NCI-H345 treated with DMSO at 0.1 percent for 48 hours (cell line): ENCODE results near the gene RALGAPB.

Experiments
- DNase-seq: peaks from one replicate; lab custom pipeline; 2025; ENCODE audit not compliant: unreplicated experiment; lab: John Stamatoyannopoulos, UW

Gene RALGAPB

DNA sequence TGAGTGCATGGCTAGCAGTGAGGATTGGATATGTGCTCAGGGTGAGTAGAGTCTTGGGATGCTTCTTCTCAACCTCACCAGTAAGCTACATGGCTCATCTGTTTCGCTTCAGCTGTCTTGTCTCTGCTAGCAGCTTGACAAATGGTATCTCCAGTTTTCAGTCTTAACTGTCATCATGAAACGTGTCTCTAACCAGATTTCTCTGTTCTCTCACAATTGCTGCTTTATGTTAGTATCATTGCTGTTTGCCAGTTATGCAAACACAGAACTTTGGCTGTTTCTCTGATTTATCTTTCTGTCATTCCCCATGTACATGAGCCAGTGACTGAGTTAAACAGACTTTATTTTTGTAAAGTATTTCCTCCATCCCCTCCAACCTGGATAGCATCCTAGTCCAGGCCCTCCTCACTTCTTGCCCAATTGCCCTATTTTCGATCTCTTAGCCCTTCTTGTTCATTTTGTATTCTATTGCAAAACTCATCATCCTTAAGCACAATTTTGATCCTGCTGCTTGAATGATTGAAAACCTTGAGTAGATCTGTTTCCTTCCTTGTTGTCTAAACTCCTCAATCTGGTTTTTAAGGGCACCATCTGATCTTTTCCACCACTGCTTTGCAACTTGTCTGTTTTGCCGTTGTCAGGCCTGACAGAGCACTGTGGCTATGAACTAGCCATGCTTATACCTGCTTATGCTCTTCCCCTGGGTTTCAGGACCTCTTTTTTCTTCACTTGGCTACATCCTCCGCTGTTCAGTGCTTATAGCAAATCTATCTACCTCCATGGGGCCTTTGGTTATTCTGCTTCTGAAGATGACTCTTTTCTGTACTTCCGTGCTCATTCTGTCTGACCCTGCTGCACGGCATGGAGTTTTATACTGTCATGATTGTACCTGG, 70.6 kb downstream of the RALGAPB start:
- DNase-seq, result no peak

- DNase-seq, result no peak
Observed at GRCh38 chr20:38545771-38546170, 73.1 kb downstream of the RALGAPB start.

DNA sequence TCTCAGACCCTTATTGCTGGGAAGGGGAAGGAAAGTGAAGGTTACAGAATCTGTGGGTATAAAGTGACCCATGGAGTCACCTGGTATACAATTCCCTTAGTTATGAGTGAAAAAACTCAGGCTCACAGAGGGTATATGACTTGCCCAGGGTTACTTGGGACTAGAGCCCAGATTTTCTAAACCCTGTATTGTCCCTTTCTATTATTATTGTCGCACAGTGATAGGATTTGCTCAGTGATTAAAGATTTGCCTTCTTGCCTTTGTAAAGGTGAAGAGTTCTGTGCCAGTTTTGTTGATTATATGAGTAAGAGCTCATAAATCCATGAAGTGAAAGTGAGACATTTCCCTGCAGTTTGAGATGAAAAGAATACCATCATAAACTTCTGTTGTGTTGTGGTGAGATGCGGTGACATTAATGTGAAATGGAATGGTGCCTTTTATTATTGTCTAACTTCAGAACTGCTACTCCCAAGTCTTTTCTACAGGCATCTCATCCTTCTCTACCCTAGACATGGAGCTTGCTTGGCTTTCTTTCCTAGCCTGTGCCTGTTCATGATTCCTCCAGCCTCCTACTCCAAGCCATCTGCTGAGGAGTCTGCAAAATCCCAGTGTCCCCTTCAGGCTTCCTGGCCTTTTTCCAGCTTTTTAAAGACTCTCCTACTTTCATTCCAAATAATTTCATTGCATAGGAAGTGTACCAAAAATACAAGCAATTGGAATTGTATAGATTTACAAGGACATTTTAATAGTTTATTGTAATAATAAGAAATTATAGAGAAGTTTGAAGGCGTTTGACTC, 74.8 kb downstream of the RALGAPB start:
- DNase-seq, result no peak

GRCh38 chr20:38548356-38549083, 75.9 kb downstream of the RALGAPB start:
- DNase-seq, result no peak

DNA sequence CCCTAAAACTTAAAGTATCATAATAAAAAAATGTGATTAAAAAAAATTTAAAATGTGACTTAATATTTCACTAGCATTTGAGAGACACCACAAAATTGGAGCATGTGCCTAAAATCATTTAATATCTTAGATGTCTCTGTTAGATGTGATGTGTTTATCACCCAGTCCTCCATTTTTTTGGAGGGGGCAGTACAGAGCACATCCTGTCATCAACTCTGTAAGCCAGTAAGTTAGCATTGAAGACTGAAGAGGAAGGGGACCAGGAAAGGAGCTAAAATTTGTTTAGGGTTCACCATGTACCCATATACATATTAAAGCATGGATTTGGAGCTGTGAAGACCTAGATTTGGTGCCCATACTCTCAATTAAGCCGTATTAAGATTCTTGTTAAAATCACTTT, 77.6 kb downstream of the RALGAPB start:
- DNase-seq, result no peak

- no peak for DNase-seq
Observed at GRCh38 chr20:38551056-38551626, 78.5 kb downstream of the RALGAPB start.

DNA sequence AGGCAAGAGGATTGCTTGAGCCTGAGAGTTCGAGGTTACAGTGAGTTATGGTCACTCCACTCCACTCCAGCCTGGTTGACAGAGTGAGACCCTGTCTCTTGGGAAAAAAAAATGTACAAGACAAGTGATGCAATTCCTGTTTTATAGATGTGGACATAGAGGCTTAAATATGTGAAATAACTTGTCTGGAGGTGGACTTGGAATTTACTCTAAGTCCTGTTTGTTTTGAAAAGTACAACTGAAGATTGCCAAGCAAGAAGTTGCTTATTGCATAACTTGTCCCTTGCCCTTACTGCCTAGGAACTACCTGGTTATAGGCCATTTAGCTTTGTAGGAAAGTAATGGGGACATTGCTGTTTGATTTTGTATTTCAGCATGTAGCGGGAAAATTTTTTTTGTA, 82.3 kb downstream of the RALGAPB start:
- DNase-seq, result no peak

- DNase-seq, result no peak
Observed at GRCh38 chr20:38555395-38555794, 82.8 kb downstream of the RALGAPB start.

DNA sequence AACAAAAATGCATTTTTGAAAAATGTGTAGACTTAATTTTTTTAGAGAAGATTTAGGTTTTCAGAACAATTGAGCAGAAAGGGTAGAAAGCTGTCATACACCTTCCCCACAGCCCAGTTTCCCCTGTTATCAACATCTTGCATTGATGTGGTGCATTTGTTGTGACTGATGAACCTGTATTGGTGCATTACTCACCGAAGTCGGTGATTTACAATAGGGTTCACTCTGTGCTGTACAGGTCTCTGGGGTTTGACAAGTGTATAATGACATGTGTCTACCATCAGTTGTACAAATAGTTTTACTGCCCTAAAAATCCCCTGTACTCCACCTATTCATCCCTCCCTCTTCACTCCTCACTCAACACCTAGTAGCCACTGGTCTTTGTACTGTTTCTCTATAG, 84.5 kb downstream of the RALGAPB start:
- DNase-seq, result no peak

DNA sequence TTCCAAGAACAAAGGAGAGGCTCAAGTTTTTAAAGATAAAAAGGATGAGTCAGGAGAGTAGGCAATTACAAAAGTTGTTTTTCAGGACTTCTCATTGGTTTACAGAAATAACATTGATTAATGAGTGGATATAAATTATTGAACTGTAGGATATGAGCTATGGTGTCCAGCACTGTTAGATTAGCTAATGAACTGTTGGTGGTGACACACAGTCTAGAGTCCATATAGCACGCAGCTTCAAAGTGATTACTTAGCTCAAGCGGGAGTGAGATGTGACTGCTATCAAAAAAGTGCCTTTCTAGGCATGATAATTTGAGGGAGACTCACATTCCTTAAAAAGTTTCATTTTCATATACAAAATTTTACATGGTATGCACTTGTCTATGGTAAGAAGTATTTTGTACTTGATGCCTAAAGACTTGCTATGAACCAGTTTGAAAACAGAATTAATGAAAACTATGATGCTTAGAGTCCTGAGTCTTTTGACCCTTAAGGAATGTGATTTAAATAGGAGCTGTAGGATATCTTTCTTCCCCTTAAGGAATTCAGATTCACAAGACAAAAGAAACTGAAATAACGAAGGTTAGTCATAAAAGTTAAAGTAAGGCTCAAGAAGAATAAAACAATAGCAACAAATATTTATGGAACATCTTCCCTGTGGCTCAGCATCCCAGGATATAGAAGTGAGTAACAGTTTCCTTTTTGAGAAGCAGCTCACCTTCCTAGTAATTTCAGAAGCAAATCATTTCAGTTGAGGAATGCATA, 86.1 kb downstream of the RALGAPB start:
- no peak for DNase-seq

- no peak for DNase-seq
Observed at GRCh38 chr20:38559764-38560163, 87.1 kb downstream of the RALGAPB start.

DNA sequence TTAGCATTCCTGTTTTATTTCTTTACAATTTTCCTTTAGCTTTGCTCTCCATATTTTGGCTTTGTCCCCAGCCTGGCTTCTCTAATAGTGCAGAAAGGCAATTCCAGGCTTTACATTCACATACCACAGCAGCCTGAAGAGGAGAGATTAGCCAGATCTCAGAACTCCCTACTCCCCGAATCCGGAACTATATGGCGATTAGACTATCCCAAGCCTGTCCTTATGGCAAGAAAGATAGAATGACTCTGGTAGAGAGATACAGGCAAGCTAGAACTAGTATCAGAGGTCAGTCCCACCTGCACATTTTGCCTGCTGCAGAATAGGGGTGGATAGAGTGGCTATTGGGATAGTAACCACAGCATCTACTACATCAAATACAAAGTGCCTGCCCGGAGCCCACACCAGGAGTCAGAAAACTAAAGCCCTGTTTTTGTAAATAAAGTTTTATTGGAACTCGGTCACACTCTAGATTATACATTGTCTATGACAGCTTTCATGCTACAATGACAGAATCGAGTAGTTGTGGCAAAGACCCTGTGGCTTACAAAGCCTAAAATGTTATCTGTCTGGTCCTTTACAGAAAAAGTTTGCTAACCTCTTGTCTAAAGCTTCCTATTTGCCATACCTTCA, 91.3 kb downstream of the RALGAPB start:
- DNase-seq, result no peak

GRCh38 chr20:38564680-38565079, 92.0 kb downstream of the RALGAPB start:
- DNase-seq, result no peak

DNA sequence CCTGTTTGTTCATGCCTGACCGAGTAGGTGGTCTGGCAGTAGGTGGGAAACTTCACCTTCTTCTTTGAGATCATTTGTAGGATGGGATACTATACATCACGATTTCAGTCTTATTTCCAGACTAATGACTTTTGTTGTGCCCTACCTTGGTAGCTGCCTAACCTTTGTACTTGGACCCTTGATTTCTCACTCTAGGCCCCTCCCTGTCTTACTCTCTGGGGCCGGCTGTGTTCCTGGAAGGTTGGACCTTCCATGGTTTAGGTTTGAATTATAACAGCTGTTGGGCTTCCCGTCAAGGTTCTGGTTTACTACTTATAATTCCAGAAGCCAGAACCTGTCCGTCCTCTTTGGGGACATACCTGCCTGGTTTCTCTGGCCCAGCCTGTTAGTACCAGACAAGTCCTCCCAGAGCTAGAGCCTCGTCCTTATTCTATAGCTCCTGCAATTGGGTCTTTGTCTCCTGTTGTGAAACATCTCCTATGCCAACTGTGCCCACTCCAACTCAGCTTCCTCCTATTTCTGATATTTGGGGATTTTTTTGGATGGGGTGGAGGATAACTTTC, 93.5 kb downstream of the RALGAPB start:
- DNase-seq, result no peak

DNA sequence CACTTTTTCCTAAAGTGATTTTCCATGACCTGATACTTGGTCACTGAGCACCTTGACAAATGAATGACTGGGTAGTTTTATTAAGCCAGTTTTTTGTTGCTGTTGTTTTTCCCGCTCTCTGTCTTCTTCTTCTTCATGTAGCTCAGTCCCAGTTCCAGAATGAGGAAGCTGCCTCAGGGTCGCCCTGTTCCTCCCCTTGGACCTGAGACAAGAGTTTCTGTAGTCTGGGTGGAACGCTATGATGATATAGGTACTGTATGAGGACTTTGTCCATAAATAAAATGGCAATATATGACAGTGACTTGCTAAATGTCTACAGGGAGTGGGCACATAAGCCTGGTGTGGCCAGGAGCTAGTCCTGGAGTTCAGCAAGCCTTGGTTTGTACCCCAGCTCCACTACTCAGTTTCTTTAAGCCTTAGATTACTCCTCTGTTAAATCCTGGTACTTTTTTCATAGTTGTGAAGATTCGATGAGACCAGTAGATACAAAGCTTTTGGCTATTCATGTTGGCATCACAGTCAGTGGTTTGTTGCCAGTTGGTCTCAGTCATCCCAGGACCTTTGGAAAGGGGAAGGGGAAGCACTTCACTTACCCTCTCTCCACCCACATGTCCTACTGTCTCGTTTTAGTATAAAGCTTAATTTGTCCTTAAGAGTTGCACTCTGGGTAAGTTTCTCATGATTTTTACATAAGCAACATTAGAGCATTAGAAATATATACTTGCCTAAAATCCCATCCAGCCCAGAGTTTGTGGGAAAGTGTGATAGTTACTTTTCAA, 97.3 kb downstream of the RALGAPB start:
- no peak for DNase-seq

- DNase-seq, result no peak
Observed at GRCh38 chr20:38573413-38573812, 100.8 kb downstream of the RALGAPB start.

DNA sequence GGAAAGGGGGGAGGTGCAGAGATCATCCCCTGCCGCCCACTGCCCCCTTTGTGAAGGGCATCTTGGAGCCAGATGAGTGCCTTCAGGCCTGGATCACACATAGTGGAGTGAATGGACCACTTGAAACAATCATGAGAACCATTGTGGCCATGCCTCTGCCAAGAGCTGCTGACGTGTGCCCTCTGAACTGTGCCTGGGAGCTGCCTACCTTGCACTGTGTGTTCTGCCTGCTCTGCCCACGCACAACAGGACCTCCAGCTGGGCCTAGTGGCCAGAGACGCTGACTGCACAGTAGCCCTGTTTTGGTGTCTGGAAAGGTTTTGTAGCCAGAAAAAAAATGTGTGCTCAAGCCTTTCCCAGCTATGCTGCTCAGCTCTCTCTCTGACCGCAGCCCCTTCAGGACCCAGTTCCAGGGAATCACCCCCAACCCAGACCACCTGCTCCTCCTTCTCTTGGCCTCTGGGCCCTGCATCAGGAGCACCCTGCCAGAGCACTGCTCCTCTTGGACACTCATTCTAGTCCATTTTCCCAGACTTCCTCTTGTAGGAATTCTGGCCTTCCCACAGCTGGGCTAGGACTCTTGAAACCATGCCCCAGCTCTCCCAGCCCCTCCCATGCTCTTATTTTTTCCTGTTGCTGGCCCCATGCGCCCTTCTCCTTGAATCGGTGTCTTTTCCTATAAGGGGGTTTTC, 106.7 kb downstream of the RALGAPB start:
- no peak for DNase-seq

GRCh38 chr20:38579921-38580320, 107.3 kb downstream of the RALGAPB start:
- no peak for DNase-seq
